GM12875 (cell line): Measurements from ENCODE around the gene FCER2.

Source experiments
- H3K4me3 ChIP-seq: one replicate; pipeline ENCODE4 v1.5.1; 2011; ENCODE audit warnings: low read depth, low read length, control low read depth
- CTCF ChIP-seq: IDR thresholded peaks from 2 replicates; pipeline ENCODE4 v1.5.1; 2011; ENCODE audit warnings: low read depth, mild to moderate bottlenecking, control low read depth, inconsistent platforms, low read length, moderate library complexity, borderline replicate concordance; ENCODE audit not compliant: insufficient read depth

FCER2 gene

GRCh38 chr19:7692417-7693088, 9.4 kb downstream of the FCER2 start:
- H3K4me3 ChIP-seq = no peak overlapping the region
- TF ChIP-seq CTCF = no peak

GRCh38 chr19:7691497-7691896, 10.4 kb downstream of the FCER2 start:
- no peak for TF ChIP-seq CTCF
- H3K4me3 ChIP-seq = no peak overlapping the region

- no peak overlapping the region for H3K4me3 ChIP-seq
- TF ChIP-seq CTCF = no peak
Observed at GRCh38 chr19:7690779-7691258, 11.1 kb downstream of the FCER2 start.

- no peak overlapping the region for H3K4me3 ChIP-seq
- TF ChIP-seq CTCF = no peak
Observed at GRCh38 chr19:7689165-7689564, 12.8 kb downstream of the FCER2 start.

- no peak overlapping the region for H3K4me3 ChIP-seq
- no peak for TF ChIP-seq CTCF
Observed at GRCh38 chr19:7687177-7687576, 14.8 kb downstream of the FCER2 start.

GRCh38 chr19:7685546-7686445, 16.1 kb downstream of the FCER2 start:
- no peak for TF ChIP-seq CTCF
- no peak overlapping the region for H3K4me3 ChIP-seq
